RPMI8226 (cell line): ENCODE measurements around the gene SAFB2.

Source experiments
- DNase-seq: peaks from one replicate; pipeline ENCODE4 v3.0.0-alpha.2; 2015

The SAFB2 gene

GRCh38 chr19:5578097-5578846 lies 44.3 kb downstream of the SAFB2 start:
- DNase-seq: peak; percentile 73

DNA sequence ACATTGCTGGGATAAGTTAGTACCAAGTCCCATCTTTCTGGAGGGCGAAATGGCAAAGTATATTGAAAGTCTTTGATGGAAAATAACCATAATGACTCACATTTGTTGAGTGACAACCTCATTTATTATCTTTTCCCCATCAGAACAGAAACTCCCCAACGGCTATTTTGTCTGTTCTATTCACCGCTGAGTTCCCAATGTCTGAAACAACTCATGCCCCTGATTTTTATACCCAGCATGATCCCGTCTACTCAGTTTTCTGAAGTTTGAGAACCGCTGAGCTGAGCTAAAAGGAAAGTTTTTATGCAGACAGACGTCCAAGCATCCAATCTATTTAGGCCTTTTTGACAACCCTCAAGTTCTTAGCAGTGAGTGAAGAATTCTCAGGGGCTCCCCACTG lies 47.0 kb downstream of the SAFB2 start:
- no peak for DNase-seq

DNA sequence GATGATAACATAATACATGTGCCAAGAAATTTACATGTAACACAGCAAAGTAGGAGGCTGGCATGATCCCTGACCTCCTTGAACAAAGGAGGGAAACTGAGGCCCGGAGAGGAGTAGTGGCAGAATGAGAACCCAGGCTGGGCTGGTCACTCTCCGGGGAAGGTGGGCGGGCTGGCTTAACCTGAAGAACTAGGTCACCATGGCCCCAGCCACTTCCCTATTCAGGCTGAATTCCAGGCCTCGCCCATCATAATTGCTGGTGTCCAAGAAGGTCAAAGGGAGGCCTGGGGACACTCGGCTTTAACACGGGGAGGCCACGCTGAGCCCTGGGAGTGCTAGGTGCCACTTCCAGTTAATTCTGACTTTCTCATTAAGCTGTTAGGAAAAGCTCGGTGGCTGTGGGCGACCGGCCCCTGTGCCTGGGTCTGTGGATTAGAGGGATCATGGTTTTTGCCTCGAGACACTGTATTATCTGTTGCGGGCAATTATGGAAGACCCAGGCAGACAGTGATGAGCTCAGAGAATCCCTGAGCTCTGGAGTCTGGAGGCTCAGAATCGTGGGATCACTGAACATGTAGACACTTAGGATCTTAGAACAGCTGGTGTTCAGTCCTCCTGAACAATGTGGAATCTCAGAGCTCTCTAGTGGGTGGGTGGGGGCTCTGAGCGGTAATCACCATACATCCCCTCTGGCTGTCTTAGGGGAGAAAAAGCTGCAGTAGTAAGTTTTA lies 49.9 kb downstream of the SAFB2 start:
- DNase-seq: no peak

DNA sequence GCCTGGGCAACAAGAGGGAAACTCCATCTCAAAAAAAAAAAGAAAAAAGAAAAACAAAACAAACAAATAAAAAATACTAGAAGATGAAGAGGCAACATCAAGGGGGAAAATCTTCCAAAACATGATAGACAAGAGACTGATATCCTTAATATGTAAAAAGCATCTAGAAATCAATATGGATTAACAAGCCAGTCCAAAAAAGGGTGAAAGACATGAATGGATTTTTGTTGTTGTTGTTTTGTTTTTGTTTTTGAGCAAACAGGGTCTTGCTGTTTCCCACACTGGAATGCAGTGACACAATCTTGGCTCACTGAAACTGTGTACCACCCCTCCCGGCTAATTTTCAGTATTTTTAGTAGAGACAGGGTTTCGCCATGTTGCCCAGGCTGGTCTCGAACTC lies 50.8 kb downstream of the SAFB2 start:
- DNase-seq: no peak

DNA sequence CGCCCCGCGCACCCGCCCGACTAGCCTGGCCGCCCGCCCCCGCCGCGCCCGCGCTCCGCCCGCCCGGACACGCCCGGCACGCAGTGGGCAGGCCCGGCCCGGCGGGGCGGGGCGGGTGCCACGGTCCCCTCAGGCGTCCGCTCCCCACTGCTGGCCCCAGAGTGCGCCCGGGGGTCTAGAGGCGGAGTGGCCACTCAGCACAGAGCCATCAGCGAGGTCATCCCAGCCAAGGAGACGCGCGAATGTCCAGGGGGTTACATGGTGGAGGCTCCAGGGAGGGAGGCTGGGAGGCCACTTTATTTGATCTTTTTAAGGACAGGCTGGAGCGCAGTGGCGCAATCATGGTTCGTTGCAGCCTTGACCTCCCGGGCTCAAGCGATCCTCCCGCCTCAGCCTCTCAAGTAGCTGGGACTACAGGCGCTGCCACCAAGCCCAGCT lies 54.6 kb downstream of the SAFB2 start:
- no peak for DNase-seq

DNA sequence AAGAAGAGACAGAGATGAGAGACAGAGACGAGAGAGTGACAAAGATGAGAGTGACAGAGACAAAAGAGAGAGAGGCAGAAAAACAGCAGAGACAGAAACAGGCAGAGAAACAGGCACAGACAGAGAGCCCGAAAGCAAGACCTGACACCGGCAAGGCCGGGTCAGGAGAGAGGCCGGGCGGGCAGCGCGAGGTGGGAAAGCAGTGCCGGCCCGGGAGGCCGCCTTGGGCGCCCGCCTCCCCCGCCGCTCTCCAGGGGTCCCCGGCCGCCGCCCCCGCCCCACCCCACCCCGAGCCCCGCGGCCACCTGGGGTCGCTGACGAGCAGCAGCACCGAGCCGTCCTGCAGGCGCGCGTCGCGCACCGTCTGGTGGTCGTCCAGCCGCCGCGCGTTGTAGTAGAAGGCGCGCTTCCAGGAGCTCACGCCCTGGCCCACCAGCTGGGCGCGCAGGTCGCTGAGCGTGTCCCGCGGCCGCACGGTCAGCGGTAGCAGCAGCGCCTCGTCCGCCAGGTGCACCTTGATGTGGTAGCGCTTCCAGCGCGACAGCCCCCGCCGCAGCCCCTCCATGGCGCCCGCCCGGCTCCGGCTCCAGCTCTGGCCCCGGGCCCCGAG lies 55.1 kb downstream of the SAFB2 start, which contains the start of gene TINCR:
Gene TINCR (minus strand): TSS at position 594 of the 610 bp plus-strand sequence.
- DNase-seq: no peak

DNA sequence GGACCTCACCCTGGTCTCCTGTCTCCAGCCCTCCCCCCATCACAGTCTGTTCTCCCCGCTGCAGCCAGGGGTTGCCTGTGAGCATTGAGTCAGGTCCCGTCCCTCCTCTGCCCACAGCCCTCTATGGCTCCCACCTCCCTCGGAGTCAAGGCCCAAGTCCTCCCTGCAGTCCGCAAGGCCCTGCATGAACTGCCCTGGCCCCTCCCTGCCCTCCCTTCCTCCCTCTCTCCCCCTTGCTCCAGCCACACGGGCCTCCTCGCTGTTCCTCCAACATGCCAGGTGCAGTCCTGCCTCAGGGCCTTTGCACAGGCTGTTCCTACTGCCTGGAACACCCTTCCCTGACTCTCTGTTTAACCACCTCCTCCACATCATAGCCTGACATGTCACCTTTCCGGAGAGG lies 57.6 kb downstream of the SAFB2 start:
- DNase-seq: no peak

DNA sequence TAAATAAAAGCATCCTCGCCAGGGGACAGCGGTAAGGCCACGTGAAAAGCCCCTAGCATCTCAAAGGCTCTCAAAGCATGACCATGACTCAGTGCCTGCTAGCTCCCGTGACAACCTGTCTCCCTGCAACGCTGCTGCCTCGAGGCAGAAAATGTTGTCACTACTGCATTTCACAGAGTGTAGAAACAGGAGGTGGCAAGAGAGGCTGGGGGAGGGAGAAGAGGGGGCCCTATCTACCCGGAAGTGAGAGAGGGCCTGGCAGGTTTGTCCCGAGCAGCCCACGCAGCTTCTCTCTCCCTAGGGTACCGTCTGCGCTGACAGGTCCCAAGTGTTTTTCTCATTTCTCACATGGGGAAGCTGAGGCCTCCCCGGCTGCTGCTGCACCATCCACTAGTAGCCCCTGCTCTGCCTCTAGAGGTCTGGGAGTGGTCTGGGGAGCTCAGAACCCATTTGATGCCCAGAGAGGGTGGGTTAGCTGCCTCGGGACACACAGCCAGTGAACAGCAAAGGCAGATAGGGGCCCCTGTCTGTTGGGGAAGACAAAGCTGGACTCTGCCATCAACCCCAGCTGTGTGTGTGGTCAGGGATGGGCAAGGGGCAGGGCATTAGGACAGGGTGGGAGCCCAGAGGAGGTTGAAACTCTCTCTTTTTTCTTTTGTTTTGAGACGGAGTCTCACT lies 58.5 kb downstream of the SAFB2 start:
- DNase-seq: no peak

DNA sequence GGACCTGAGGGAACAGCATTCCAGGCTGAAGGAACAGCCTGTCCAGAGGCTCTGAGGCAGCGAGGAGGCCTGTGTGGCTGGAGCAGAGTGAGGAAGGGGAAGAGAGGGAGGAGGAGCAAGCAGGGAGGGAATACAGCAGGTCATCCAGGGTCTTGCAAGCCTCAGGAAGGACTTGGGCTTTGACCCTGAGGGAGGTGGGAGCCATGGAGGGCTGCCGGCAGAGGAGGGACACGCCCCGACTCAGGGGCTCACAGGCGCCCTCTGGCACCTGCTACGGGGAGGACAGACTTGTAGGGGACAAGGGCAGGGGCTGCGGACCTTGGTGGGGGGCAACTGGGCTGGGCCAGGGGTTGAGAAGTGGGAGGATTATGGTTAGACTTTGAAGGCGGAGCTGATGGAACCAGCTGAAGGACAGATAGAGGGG lies 59.6 kb downstream of the SAFB2 start:
- DNase-seq: no peak

GRCh38 chr19:5562280-5562679 lies 60.3 kb downstream of the SAFB2 start:
- no peak for DNase-seq

DNA sequence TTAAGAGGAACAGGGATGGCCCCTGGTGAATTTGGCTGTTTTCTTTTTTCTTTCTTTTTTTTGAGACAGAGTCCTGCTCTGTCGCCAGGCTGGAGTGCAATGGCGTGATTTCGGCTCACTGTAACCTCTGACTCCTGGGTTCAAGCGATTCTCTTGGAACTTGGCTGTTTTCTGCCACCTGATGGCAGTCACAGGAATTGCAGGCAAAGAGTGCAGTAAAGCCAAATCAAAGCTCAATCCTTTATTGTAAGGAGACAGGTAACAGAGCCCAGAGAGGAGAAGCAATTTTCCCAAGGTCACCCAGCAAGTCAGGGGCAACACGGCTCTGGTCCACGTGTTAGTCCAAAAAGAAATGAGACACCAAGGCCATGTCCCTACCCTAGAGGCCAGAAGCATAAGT lies 61.0 kb downstream of the SAFB2 start:
- no peak for DNase-seq

DNA sequence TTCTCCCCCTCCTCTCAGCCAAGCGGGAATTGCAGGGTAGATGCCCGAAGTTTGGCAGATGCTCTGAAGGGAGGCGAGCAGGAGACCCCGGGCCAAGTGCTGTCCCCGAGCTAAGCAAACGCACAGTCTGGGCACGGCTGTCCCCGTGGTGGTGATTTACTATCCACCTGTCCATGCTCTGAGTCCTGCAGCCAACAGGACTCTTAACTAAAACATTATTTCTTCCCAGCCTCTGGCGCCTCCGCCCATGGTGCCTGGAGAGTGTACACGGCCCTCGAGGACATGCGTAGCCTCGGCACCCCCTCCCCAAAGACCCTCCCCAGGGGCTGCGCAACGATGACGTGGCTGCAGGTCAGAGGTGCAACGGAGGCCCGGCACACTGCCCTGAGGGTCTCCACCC lies 62.4 kb downstream of the SAFB2 start:
- DNase-seq: no peak

DNA sequence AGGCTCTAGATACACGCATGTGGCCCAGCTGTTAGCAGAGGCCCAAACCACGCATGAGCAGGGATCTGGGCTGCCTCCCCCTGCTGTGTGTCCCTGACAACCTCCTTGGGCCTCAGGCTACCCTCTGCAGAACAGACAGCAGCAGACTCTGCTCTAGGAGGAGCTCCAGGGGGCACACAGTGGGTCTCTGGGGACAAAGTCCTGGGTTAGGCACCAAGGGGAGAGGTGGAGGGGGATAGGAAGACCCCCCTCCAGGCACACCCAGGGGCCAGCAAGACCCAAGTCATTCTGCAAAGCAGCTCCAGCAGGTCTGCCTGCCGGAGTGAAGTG lies 62.8 kb downstream of the SAFB2 start:
- no peak for DNase-seq

GRCh38 chr19:5558101-5558621 lies 64.4 kb downstream of the SAFB2 start:
- no peak for DNase-seq

DNA sequence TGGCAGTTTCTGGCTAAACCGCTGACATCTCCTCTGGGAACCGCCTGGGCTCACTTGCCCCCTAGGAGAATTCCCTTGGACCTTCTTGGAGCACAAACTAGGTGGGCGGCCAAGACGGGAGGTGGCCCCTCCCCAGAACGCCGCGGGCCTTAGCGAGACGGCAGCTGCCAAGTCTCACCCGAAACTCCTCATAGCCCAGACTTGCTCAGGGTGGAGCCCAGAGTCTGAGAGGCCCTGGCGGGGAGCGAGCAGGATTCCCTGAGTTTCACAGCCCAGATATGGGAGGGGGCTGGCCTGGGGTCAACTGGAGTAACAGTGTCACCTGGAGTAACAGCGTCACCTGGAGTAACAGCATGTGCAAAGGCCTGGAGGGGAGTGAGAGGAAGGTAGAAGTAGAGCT lies 64.9 kb downstream of the SAFB2 start:
- no peak for DNase-seq

DNA sequence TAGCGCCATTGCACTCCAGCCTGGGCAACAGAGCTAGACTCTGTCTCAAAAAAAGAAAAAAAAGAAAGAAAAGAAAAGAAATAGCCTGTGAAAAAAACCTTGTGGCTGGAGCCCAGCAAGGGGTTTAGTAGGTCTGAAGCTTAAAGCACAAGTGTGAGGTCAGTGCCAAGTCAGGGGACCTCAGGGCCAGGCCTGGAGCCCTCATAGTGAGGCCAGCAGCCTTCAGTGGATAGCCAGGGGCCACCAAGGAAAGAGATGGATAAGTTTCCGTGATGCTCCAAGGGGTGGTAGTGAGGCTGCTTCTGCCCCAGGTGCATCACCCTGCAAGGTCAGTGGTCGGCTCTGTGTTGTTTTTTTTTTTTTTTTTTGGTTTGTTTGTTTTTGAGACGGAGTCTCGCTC lies 67.7 kb downstream of the SAFB2 start:
- DNase-seq: no peak

DNA sequence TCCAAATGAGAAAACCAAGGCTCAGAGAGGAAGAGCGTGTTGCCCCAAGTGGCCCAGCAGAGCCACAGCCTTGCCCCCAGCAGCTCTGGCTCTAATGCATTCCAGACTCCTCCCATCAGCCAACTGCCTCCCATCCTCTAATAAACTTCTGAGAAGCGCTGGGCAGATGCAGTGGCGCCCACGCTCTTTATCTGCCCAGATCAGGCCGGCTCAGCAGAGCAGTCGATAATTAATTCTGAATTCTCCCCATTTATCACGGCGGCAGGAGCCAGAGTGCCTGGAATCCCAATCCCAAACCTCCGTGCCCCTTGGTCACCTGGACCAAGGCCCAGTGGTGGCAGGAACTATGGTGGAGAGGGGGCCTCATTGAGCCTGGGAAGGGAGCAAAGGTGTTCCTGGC lies 68.7 kb downstream of the SAFB2 start:
- DNase-seq: peak; percentile 22

DNA sequence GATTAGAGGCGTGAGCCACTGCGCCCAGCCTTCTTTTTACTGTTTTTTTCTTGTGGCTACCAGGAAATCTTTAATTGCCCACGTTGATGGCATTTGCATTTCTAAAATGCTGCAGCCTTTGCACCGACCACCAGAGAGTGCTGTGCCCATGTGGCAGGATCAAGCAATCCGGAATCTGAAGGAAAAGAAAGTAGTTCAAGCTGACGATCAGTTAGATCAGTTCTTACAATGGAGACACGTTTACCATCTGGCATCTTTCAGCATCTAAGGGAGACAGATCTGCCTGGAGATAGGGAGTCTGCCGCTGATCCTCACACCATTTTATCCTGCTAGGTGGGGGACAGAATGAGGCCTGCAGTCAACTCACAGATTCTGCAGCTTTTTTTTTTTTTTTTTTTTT lies 74.7 kb downstream of the SAFB2 start:
- DNase-seq: peak; percentile 70

DNA sequence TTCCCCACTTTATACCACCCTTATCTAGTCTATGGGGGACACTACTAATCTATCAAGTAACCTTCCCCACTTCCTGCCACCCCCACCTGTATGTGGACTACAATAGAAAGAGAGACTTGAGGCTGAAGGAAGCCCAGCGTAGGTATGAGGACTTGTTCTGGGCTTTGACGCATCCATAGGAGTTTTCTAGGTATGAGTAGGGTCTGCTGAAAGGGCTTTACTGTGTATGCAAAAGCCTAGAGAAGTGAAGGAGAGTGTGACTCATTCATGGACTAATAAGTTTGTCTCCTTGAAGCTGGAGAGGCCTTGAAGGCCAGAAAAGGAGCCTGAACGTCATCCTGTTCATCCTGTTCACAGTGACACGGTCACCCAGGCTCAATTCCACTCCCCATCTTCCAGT lies 76.6 kb downstream of the SAFB2 start:
- DNase-seq: no peak

DNA sequence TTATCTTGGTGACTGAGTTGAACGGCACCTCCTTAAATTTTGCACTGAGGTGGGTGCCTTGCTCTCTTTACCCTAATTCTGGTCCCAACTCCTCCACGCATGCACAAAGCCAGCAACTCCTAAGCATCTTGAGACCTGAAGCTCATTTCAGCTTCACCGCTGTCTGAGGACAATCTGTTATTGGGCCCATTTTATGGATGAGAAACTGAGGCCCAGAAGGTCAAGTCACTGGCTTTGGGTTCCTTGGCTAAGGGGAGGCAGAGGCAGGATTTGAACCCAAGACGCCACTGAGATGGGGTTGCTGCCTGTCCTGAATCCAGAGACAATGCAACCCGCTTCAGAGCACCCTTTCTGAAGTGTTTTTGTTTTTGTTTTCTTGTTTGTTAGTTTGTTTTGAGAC lies 77.5 kb downstream of the SAFB2 start:
- DNase-seq: no peak

DNA sequence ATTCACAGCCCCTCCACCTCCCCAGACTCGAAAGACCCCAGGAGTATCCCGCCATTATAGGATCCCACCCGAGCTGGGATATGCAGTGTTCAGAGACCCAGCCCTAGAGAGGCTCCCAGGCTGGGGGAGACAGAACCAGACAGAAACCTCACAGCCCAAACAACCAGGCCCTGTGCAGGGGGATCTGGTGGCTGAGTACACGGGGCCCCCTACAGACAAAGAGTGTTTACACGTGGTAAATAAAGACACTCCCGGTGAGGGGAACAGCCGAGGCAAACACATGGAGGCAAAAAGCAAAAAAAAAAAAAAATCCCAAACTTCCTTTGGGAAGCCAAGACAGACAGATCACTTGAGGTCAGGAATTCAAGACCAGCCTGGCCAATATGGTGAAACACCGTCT lies 79.9 kb downstream of the SAFB2 start:
- DNase-seq: no peak

GRCh38 chr19:5541456-5541855 lies 81.1 kb downstream of the SAFB2 start:
- no peak for DNase-seq

GRCh38 chr19:5540208-5540607 lies 82.4 kb downstream of the SAFB2 start:
- DNase-seq: no peak
